Activated CD4-positive, CD25-positive, alpha-beta regulatory T cell treated with anti-CD3 and anti-CD28 coated beads, Interleukin-2, amount 50 U/mL, for 16 hours (primary cell): ENCODE measurements around the gene VAV1.
"Not testable (repeated sequence)": the region's sequence is repeated elsewhere in the genome, so short reads cannot be mapped to it uniquely, and the experiment has no call there.

Experiments
- DNase-seq: peaks from one replicate; pipeline ENCODE4 v3.0.0-alpha.2; 2020; ENCODE audit warnings: low read depth, low spot score

The VAV1 gene

DNA sequence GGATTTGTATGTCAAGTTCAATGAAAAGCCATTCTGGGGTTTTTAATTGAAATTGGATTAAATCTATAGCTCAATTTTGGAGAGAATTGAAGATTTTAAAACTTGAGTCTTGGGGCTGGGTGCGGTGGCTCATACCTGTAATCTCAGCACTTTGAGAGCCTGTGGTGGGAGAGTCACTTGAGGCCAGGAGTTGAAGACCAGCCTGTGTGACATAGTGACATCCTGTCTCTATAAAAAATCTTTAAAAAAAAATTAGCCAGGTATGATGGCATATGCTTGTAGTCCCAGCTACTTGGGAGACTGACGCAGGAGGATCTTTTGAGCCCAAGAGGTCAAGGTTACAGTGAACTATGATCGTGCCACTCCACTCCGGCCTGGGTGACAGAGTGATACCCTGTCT lies 41.2 kb downstream of the VAV1 start:
- no peak for DNase-seq

GRCh38 chr19:6817179-6817578 lies 44.7 kb downstream of the VAV1 start:
- DNase-seq = no peak

DNA sequence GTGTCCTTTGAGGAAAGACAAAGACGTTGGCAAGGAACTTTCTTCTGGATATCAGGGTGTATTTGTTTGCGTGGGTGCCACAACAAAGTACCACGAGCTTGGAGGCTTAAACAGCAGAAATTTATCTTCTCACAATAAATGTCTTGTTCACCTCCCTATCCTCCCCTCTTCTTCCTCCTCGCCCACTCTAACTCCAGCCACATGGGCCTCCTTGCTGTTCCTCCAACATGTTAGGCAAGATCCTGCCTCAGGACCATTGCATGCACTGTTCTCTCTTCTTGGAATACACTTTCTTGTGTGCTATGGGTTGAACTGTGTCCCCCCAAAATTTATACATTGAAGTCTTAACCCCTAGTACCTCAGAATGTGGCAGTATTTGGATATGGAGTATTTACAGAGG lies 45.7 kb downstream of the VAV1 start:
- DNase-seq = no peak

DNA sequence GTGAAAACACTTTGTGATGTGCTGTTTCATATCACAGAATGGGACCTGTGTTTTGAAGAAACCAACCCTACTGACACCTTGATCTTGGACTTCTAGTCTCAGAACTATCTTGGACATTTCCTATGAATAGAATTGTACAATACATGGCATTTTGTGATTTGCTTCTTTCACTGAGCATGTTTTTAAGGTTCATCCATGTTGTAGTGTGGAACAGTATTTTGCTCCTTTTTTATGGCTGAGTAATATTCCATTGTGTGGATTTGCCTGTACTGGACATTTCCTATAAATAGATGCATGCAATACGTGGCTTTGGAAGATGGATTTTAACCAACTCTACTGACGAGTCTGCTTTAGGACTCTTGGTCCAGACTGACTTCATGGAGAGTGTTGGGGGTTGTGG lies 46.8 kb downstream of the VAV1 start:
- DNase-seq = no peak

GRCh38 chr19:6820237-6820636 lies 47.7 kb downstream of the VAV1 start:
- no peak for DNase-seq

DNA sequence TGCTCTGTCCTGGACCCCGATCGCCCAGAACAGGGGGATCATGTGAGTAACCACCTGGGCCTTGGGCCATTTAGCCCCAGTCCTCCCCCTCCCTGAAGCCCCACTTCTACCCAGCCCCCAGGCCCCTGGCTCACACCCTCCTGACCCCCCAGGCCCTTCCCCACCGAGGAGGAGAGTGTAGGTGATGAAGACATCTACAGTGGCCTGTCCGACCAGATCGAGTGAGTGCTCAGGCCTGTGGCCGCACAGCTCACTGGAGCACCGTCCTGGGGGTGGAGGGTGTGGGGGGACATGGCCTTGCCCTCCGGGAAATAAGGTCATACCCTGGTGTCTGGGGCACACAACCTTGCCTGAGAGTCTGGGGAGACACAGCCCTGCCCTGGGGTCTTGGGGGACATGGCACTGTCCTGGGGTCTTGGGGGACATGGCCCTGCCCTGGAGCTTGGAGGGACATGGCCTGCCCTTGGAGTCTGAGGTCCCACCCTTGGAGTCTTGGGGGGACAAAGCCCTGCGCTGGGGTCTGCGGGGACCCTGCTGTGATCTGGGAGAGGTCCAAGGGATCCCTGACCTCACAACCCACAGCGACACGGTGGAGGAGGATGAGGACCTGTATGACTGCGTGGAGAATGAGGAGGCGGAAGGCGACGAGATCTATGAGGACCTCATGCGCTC lies 49.3 kb downstream of the VAV1 start:
- DNase-seq = no peak

DNA sequence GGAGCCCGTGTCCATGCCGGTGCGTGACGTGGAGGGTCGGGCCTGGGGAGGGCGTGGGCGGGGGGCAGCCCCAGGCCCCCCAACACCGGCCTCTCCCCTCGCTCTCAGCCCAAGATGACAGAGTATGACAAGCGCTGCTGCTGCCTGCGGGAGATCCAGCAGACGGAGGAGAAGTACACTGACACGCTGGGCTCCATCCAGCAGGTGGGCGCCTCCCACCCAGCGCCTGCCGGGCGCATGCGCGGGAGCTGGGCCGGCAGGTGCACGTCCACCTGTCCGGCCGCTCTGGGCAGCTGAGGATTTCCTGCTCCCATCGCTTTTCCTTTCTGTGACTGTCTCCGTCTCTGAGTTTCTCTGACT lies 49.8 kb downstream of the VAV1 start:
- DNase-seq = no peak

DNA sequence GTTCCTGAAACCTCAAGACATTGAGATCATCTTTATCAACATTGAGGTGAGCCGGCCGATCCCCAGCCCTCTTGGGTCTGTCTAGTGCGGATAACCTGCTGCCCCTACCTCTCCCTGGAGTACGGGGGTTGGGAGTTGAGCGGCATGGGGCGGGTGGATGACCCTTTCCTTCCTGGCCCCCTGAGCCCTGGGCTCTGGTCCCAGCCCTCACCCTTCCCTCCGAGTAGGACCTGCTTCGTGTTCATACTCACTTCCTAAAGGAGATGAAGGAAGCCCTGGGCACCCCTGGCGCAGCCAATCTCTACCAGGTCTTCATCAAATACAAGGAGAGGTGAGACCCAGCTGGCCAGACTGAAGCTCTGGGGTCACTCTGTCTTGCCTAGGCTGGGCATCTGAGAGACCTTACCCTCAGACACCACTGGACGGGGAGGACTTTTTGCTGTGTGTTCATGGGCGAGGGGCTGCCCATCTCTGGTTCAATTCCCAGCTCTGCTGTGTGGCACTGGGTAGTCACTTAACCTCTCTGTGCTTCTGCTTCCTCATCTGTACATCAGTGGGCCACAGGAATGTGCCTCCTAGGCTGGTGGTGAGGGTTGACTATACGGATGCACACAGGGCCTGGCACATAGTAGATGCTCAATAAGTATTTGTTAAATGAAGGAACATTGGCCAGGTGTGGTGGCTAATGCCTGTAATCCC lies 52.7 kb downstream of the VAV1 start:
- DNase-seq = no peak

DNA sequence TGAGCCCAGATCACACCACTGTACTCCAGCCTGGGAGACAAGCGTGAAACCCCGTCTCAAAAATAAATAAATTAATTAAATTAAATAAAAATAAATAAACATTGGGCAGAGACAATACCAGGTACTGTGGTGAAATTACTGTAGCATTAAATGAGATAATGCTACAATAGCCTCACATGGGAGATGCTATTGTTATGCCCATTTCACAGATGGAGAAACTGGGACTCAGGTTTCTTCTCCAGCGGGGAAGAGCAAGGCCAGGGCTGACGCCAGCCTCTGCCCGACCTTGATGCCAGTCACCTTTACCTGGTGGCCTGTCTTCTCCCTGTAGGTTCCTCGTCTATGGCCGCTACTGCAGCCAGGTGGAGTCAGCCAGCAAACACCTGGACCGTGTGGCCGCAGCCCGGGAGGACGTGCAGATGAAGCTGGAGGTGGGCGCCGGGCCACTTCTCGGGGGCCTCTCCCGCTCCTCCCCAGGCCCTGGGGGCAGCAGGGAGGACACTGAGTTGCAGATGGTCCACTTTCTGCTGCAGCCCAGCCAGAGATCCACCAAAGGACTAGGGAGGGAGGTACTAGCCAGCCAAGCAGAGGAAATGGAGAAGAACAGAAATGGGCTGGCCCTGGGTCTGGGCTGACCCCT lies 53.9 kb downstream of the VAV1 start:
- no peak for DNase-seq

GRCh38 chr19:6828306-6828697 lies 55.8 kb downstream of the VAV1 start:
- DNase-seq = no peak

- DNase-seq = no peak
Measured at GRCh38 chr19:6828698-6829633, 56.5 kb downstream of the VAV1 start.

DNA sequence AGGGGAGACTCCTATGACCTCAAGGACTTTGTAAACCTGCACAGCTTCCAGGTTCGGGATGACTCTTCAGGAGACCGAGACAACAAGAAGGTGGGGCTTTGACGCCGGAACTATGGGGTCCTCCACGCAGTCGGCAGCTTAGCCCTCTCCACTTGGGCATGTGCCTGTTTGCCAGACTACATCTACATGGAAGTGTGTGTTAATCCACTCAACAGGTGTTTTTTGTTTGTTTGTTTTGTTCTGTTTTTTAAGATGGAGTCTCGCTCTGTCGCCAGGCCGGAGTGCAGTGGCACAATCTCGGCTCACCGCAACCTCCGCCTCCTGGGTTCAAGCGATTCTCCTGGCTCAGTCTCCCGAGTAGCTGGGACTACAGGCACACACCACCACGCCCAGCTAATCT lies 57.3 kb downstream of the VAV1 start:
- not testable (repeated sequence) for DNase-seq

DNA sequence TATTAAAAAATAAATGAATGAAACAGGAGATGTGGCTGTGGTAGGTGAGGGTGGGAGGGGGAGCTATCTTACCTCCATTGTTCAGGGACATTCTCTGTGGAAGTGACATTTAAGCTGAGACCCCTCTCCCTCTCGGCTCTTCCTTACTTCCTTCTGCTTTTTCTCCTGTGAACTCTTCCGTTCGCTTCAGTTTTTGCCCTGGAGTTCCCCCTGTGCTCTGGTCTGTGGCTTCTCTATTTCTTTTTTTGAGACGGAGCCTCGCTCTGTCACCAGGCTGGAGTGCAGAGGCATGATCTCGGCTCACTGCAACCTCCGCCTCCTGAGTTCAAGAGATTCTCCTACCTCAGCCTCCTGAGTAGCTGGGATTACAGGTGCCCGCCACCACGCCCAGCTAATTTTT lies 58.6 kb downstream of the VAV1 start:
- DNase-seq = not testable (repeated sequence)

DNA sequence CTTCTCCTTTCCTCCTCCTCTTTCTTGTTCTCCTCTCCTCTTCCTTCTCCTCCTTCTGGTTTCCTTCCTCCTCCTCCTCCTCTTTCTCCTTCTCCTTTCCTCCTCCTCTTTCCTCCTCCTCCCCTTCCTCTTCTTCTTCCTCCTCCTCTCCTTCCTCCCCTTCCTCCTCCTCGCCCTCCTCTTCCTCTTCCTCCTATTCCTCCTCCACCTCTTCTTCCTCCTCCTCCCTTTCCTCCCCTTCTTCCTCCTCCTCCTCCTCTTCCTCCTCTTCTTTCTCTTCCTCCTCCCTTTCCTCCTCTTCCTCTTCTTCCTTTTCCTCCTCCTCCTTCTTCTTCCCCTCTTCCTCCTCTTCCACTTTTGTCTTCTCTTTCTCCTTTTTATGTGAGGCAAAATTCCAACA lies 59.9 kb downstream of the VAV1 start:
- DNase-seq = no peak

DNA sequence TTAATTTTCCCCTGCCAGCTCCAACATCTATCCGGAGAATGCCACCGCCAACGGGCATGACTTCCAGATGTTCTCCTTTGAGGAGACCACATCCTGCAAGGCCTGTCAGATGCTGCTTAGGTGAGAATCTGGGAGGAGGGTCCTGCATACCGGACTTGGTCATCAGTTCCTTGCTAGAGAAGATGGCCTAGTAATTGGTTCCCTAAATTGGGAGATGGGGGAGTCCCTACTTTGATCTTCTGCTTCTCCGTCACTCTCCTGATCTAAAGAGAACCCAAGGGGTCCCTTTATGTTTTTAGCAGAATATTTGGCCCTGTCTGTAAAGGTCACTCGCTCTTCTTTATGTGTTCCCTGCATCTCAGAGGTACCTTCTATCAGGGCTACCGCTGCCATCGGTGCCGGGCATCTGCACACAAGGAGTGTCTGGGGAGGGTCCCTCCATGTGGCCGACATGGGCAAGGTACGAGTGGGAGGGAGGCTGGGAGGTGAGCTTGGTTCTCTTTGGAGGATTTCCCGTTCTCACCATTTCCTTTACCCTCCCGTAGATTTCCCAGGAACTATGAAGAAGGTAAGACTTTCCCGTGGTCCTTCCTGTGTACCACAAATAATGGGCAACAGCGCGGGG lies 60.8 kb downstream of the VAV1 start:
- no peak for DNase-seq

DNA sequence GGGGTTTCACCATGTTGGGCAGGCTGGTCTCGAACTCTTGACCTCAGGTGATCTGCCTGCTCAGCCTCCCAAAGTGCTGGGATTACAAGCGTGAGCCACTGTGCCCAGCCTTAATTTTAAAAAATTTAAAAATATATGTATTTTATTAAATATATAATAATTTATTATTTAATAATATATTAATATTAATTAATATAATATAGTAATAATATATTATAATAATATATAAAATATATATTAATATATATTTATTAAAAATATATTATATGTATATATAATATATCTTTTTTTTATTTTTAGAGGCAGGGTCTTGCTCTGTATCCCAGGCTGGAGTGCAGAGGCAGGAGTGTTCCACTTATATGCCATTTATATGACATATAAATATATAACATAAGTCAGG lies 61.9 kb downstream of the VAV1 start:
- no peak for DNase-seq

DNA sequence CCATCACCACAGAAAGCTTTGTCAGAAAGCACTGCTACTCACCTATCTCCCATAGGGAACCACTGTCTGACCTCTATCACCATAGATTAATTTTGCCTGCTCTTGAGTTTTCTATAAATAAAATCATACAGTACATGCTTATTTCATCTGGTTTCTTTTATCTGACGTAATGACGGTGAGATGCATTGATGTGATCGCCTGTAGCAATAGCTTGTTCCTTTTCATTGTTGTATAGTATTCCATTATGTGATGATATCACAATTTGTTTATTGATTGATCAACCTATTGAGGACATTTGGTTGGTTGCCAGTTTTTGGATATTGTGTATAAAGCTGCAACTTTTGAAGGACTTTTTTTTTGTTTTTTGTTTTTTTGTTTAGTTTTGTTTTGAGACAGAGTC lies 63.0 kb downstream of the VAV1 start:
- no peak for DNase-seq

DNA sequence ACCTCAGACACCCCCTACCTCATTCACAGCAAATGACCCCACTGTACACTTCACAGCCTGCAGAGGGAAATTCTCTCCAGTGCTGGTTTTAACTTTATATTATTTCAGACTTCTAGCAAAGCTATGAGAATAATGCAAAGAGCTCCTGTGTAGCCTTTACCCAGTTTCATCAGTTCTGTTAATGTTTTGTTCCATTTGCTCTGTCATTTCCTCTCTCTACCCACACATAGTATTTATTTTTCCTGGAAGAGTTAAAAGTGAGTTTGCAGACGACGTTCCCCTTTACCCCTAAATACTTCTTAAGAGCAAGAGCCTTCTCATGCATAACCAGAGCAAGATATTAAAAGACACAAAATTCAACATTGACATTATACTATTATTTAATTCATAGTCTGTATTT lies 65.0 kb downstream of the VAV1 start:
- DNase-seq = no peak

DNA sequence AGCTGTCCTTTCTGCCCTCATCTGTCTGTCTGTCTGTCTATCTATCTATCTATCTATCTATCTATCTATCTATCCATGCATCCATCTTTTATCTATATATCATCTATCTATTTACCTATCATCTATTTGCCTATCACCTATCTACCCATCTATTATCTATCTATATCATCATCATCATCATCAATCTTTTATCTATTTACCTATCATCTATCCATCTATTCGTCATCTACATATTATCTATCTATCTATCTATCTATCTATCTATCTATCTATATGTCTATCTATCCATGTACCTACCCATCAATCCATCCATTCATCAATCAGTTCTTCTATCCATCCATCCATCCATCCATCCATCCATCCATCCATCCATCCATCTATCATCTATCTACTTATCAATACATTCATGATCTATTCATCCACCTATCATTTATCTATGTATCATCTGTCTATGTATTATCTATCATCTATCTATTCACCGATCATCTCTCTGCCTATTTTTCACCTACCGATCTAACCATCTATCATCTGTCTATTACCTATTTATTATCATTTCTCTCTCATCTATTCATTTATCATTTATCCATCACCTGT lies 65.7 kb downstream of the VAV1 start:
- DNase-seq = no peak

DNA sequence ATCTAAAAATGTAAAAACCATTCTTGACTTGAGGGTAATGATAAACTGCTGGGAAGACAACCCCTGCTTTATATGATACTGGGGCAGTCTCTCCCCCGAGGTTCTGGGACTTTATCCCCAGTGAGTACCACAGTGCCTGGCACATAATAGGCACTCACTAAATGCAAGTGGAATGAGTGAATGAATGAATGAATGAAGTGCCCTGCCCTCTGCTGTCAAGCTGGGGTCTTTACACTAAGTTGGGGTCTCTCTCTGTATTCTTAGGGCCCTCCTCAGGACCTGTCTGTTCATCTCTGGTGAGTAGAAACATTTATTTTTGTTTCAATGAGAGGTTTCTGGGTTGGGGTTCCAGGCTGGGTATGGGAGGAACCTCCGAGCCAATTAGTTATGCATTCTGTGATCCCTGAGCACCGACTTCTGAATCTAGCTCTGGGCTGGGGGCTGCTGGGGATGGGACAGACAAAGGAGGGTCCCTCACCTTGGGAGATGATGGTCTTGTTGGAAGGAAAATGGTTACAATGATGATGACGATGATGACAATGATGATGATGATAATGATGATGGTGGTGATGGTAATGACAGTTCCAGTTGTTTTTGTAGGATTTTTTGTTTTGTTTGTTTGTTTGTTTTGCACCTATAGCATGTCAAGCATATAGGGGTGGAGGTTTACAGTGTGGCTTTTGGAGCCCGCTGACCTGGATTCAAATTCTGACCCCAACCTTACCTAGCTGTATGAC lies 70.5 kb downstream of the VAV1 start:
- no peak for DNase-seq

GRCh38 chr19:6847828-6848200 lies 75.3 kb downstream of the VAV1 start:
- DNase-seq = no peak
